HG03521 (cell line): ENCODE measurements around the gene KAT7.

Experiments used
- ATAC-seq: cut with Tn5 transposase; IDR thresholded peaks from one replicate; pipeline ENCODE4 v1.9.1; 2021; ENCODE audit warnings: mild to moderate bottlenecking, moderate library complexity; ENCODE audit not compliant: unreplicated experiment

The KAT7 gene

GRCh38 chr17:49839455-49839854, 51.0 kb downstream of the KAT7 start:
- no peak for ATAC-seq

- ATAC-seq: no peak
Measured at GRCh38 chr17:49841548-49841947, 53.1 kb downstream of the KAT7 start.

- no peak for ATAC-seq
Measured at GRCh38 chr17:49842371-49842770, 53.9 kb downstream of the KAT7 start.

- no peak for ATAC-seq
Measured at GRCh38 chr17:49842846-49843245, 54.4 kb downstream of the KAT7 start.

- ATAC-seq: no peak
Measured at GRCh38 chr17:49843774-49844350, 55.4 kb downstream of the KAT7 start.

GRCh38 chr17:49845321-49845720, 56.8 kb downstream of the KAT7 start:
- ATAC-seq: no peak

GRCh38 chr17:49846938-49847712, 58.6 kb downstream of the KAT7 start:
- no peak for ATAC-seq

GRCh38 chr17:49848019-49848473, 59.6 kb downstream of the KAT7 start, which contains the start of gene TAC4:
Gene TAC4 (minus strand): TSS chr17:49848069. CDS start chr17:49848017, 52 bp downstream.
- ATAC-seq: no peak

GRCh38 chr17:49848739-49849138, 60.3 kb downstream of the KAT7 start:
- ATAC-seq: no peak

GRCh38 chr17:49850218-49850610, 61.7 kb downstream of the KAT7 start:
- ATAC-seq: no peak

- ATAC-seq: no peak
Measured at GRCh38 chr17:49850772-49851386, 62.4 kb downstream of the KAT7 start.

- no peak for ATAC-seq
Measured at GRCh38 chr17:49851387-49852291, 63.2 kb downstream of the KAT7 start.

- no peak for ATAC-seq
Measured at GRCh38 chr17:49853470-49854015, 65.1 kb downstream of the KAT7 start.

GRCh38 chr17:49854126-49854525, 65.6 kb downstream of the KAT7 start:
- no peak for ATAC-seq

- no peak for ATAC-seq
Measured at GRCh38 chr17:49858796-49859195, 70.3 kb downstream of the KAT7 start.

- no peak for ATAC-seq
Measured at GRCh38 chr17:49859991-49860953, 71.8 kb downstream of the KAT7 start.

- ATAC-seq: no peak
Measured at GRCh38 chr17:49861150-49861884, 72.8 kb downstream of the KAT7 start.

- ATAC-seq: no peak
Measured at GRCh38 chr17:49862781-49863331, 74.4 kb downstream of the KAT7 start.

GRCh38 chr17:49866019-49866380, 77.5 kb downstream of the KAT7 start:
- ATAC-seq: no peak
